Loucy (cell line): ENCODE results near the gene CIBAR2.

ENCODE experiments used
- CTCF ChIP-seq: fragments of 200-600 bp; sonication (generic); conservative IDR thresholded peaks from 2 replicates; pipeline ENCODE4 v1.5.1; 2014; ENCODE audit warnings: mild to moderate bottlenecking, antibody characterized with exemption, low read length
- EZH2phosphoT487 ChIP-seq: fragments of 200-600 bp; IDR thresholded peaks from 2 replicates; pipeline ENCODE4 v1.6.1; 2018; ENCODE audit warnings: antibody characterized with exemption, mild to moderate bottlenecking, moderate library complexity, borderline replicate concordance

DNA sequence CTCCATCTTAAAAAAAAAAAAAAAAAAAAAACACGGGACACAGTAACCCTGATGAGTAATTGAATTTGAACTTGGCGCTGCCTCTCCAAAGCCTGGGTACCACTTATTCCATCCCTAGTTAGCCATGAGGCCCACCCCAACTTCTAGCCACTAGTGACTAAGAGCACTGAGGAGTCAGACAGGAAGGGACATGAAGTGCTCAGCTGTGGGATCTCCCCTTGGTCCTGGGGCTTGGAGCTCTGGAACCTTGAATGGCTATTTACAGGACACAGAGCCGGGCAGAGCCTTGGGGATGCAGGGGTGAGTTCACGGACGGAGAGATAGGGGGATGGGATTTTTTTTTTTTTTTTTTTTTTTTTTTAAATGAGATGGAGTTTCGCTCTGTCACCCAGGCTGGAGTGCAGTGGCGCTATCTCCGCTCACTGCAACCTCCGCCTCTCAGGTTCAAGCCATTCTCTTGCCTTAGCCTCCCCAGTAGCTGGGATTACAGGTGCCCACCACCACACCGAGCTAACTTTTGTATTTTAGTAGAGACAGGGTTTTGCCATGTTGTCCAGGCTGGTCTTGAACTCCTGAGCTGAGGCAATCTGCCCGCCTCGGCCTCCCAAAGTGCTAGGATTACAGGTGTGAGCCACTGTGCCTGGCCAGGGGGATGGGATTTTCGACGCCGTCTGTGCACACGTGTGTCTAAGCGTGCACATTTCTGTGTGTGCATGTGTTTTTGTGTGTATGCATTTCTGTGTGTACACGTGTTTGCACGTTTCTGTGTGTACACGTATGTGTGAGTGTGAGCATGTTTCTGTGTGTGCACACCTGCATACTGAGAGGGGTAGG lies 20.4 kb upstream of the CIBAR2 start:
- TF ChIP-seq CTCF (no peak), EZH2phosphoT487 (no peak)
